Measurements from ENCODE around the gene ASPM.
"Not testable (repeated sequence)": the region's sequence is repeated elsewhere in the genome, so short reads cannot be mapped to it uniquely, and the experiment has no call there.

ASPM gene

DNA sequence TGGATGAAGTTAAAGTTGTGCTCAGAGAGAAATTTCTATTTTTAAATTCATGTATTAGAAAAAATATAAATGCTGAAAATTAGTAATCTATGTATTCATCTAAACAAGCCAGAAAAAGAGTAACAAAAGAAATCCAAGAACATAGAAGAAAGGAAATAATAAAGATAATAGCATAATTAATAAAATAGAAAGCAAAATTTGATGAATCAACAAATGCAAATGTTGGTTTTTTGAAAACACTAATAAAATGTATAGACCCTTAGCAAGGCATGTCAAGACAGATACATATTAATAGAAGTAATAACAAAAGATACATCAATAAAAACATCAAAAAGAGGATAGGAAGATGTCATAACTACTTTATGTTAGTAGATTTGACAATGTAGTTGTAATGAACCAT, 97.4 kb downstream of the ASPM start:
- Histone ChIP-seq H3K4ac (ENCODE audit: low read depth, low read length) (no peak overlapping the region), H3K36me3 (ENCODE audit: control insufficient read depth, insufficient read depth, low read length) (no peaks in the 10 kb centered on the region), H3K27me3 (ENCODE audit: insufficient read depth, low read length, poor library complexity) (no peaks in the 10 kb centered on the region), H3K27ac (ENCODE audit: low read depth, low read length) (no peak overlapping the region), H4K5ac (ENCODE audit: low read length) (no peak overlapping the region), H4K8ac (ENCODE audit: low read depth, low read length) (no peak overlapping the region), H3K56ac (ENCODE audit: low read length) (no peak overlapping the region), H3K79me2 (ENCODE audit: control insufficient read depth, insufficient read depth, low read length) (no peaks in the 10 kb centered on the region), H3K18ac (ENCODE audit: low read length) (no peak overlapping the region), H2BK5ac (ENCODE audit: low read length) (no peak overlapping the region), H3K4me1 (ENCODE audit: control insufficient read depth, low read depth, low read length) (no peaks in the 10 kb centered on the region), H3K79me1 (ENCODE audit: low read length) (no peaks in the 10 kb centered on the region), H2AK5ac (ENCODE audit: low read length) (no peak overlapping the region), H2BK120ac (ENCODE audit: low read depth, low read length) (no peak overlapping the region), H2BK15ac (replicated peaks; ENCODE audit: low read depth) (no peak overlapping the region), H3K4me3 (ENCODE audit: low read length) (no peak overlapping the region), H3K23ac (ENCODE audit: low read length) (no peak overlapping the region), H3K9ac (ENCODE audit: low read length) (no peak overlapping the region), H3K4me2 (ENCODE audit: low read length) (no peak overlapping the region)
- no peak for DNase-seq

DNA sequence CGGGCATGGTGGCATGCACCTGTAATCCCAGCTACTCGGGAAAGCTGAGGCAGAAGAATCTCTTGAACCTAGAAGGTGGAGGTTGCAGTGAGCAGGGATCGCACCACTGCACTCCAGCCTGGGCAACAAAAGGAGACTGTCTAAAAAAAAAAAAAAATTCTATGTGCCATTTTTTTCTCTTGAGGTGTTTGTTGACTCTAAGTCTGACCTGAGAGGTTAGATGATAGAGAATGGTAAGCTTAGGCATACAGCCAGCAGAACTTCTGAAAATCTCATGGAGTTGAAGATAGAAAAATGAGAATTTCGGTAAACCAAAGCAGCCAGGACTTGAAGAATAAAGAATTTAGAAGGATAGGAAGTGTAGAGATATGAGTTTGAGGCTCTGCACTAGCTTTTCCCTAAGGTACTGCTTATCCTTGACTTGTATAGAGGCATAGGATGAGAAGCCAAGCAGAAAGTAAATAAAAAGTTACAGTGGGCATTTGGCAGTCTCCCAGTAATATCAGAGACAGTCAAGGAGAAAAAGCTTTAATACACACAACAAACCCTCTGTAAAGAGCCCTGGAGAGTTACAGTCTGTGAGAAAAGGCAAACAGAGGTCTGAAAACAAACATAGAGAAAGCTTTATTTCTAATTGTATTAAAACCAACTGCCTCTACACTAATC, 103.7 kb downstream of the ASPM start:
- Histone ChIP-seq H2BK5ac (ENCODE audit: low read length) (no peak overlapping the region), H4K5ac (ENCODE audit: low read length) (no peak overlapping the region), H3K4me2 (ENCODE audit: low read length) (no peak overlapping the region), H3K4me3 (ENCODE audit: low read length) (no peak overlapping the region), H3K23ac (ENCODE audit: low read length) (no peak overlapping the region), H3K27ac (ENCODE audit: low read depth, low read length) (no peak overlapping the region), H2AK5ac (ENCODE audit: low read length) (no peak overlapping the region), H3K56ac (ENCODE audit: low read length) (no peak overlapping the region), H3K79me1 (ENCODE audit: low read length) (no peaks in the 10 kb centered on the region), H3K27me3 (ENCODE audit: insufficient read depth, low read length, poor library complexity) (no peaks in the 10 kb centered on the region), H2BK120ac (ENCODE audit: low read depth, low read length) (no peak overlapping the region), H3K4me1 (ENCODE audit: control insufficient read depth, low read depth, low read length) (no peaks in the 10 kb centered on the region), H3K18ac (ENCODE audit: low read length) (no peak overlapping the region), H3K9ac (ENCODE audit: low read length) (no peak overlapping the region), H2BK15ac (replicated peaks; ENCODE audit: low read depth) (no peak overlapping the region), H4K8ac (ENCODE audit: low read depth, low read length) (no peak overlapping the region), H3K36me3 (ENCODE audit: control insufficient read depth, insufficient read depth, low read length) (no peaks in the 10 kb centered on the region), H3K4ac (ENCODE audit: low read depth, low read length) (no peak overlapping the region), H3K79me2 (ENCODE audit: control insufficient read depth, insufficient read depth, low read length) (no peaks in the 10 kb centered on the region)
- no peak for DNase-seq
- no CpG with 5 or more reads among the region's 4 CpGs for whole genome bisulfite sequencing (ENCODE audit: extremely low coverage, insufficient coverage, low lambda C conversion rate)

DNA sequence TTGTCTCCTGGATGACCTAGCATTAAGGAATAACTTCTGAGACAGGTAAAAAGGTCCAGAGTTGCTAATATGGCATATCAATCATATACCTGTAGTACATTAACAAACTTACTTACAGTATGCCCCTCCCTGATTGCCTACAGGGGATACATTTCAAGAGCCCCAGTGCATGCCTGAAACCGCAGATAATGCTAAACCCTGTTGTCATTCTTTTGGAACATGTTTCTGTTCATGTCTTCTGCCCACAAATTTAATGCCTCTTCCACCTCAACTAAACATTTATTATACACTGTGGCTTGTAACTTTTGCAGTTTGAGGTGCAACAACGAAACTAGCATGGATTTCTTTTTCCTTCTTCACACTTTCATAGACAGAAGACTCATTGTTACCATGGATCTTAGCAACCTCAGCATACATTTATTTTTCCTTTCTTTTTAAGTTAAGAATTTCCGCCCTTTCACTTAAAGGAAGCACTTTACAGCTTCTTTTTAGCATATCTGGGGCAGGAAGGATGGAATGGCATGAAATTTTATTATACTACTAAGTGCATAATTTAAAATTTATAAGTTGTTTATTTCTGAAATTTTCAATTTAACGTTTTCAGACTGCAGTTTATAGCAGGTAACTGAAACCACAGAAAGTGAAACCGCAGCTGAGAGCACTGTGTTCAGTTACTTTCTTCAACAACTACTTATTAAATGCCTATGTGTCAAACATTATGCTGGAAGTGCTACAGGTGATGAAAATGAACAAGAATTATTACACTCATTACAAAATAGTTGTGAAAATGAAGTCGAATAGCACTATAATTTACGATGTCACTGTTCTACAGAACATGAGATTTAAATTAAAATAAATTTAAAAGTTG, 104.7 kb downstream of the ASPM start:
- Histone ChIP-seq H2BK15ac (replicated peaks; ENCODE audit: low read depth) (no peak overlapping the region), H3K4me3 (ENCODE audit: low read length) (no peak overlapping the region), H2BK120ac (ENCODE audit: low read depth, low read length) (no peak overlapping the region), H3K27me3 (ENCODE audit: insufficient read depth, low read length, poor library complexity) (no peaks in the 10 kb centered on the region), H3K18ac (ENCODE audit: low read length) (no peak overlapping the region), H3K4me1 (ENCODE audit: control insufficient read depth, low read depth, low read length) (no peaks in the 10 kb centered on the region), H3K79me1 (ENCODE audit: low read length) (no peaks in the 10 kb centered on the region), H4K5ac (ENCODE audit: low read length) (no peak overlapping the region), H3K27ac (ENCODE audit: low read depth, low read length) (no peak overlapping the region), H3K4me2 (ENCODE audit: low read length) (no peak overlapping the region), H3K56ac (ENCODE audit: low read length) (no peak overlapping the region), H3K23ac (ENCODE audit: low read length) (no peak overlapping the region), H2BK5ac (ENCODE audit: low read length) (no peak overlapping the region), H4K8ac (ENCODE audit: low read depth, low read length) (no peak overlapping the region), H3K9ac (ENCODE audit: low read length) (no peak overlapping the region), H3K79me2 (ENCODE audit: control insufficient read depth, insufficient read depth, low read length) (no peaks in the 10 kb centered on the region), H3K4ac (ENCODE audit: low read depth, low read length) (no peak overlapping the region), H3K36me3 (ENCODE audit: control insufficient read depth, insufficient read depth, low read length) (no peaks in the 10 kb centered on the region), H2AK5ac (ENCODE audit: low read length) (no peak overlapping the region)
- WGBS (ENCODE audit: extremely low coverage, insufficient coverage, low lambda C conversion rate), result no CpG with 5 or more reads among the region's 7 CpGs
- DNase-seq, result no peak

DNA sequence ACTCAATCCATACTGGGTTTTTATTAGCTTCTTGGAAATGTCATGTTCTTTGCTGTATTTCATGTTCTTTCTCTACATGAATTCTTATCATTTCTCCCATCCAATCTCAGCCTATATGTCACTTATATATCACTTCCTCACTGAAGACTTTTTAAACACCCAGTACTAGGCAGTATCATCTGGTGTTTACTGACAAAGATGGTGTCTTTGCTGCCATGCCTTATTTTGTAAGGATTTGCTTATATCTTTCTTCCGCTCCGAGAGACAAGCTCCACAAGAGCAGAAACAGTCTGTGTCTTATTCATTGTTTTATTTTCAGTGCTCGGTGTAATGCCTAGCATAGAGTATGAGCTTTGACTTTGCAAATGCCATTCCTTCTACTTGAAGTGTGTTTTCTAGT, 109.6 kb downstream of the ASPM start:
- no peak overlapping the region for H2AK5ac ChIP-seq (ENCODE audit: low read length)
- H2BK120ac ChIP-seq (ENCODE audit: low read depth, low read length), result no peak overlapping the region
- H2BK5ac ChIP-seq (ENCODE audit: low read length), result no peak overlapping the region
- no peak overlapping the region for H3K27ac ChIP-seq (ENCODE audit: low read depth, low read length)
- no peaks in the 10 kb centered on the region for H3K79me2 ChIP-seq (ENCODE audit: control insufficient read depth, insufficient read depth, low read length)
- no peak overlapping the region for H4K8ac ChIP-seq (ENCODE audit: low read depth, low read length)
- no peak overlapping the region for H3K23ac ChIP-seq (ENCODE audit: low read length)
- no peak overlapping the region for H3K4me3 ChIP-seq (ENCODE audit: low read length)
- no CpG with 5 or more reads among the region's 3 CpGs for WGBS (ENCODE audit: extremely low coverage, insufficient coverage, low lambda C conversion rate)
- H3K27me3 ChIP-seq (ENCODE audit: insufficient read depth, low read length, poor library complexity), result no peaks in the 10 kb centered on the region
- H3K4ac ChIP-seq (ENCODE audit: low read depth, low read length), result no peak overlapping the region
- no peaks in the 10 kb centered on the region for H3K36me3 ChIP-seq (ENCODE audit: control insufficient read depth, insufficient read depth, low read length)
- no peak overlapping the region for H3K56ac ChIP-seq (ENCODE audit: low read length)
- H3K4me1 ChIP-seq (ENCODE audit: control insufficient read depth, low read depth, low read length), result no peaks in the 10 kb centered on the region
- H3K79me1 ChIP-seq (ENCODE audit: low read length), result no peaks in the 10 kb centered on the region
- no peak overlapping the region for H3K18ac ChIP-seq (ENCODE audit: low read length)
- no peak overlapping the region for H4K5ac ChIP-seq (ENCODE audit: low read length)
- H2BK15ac ChIP-seq (replicated peaks; ENCODE audit: low read depth), result no peak overlapping the region
- H3K4me2 ChIP-seq (ENCODE audit: low read length), result no peak overlapping the region
- no peak for DNase-seq
- no peak overlapping the region for H3K9ac ChIP-seq (ENCODE audit: low read length)

DNA sequence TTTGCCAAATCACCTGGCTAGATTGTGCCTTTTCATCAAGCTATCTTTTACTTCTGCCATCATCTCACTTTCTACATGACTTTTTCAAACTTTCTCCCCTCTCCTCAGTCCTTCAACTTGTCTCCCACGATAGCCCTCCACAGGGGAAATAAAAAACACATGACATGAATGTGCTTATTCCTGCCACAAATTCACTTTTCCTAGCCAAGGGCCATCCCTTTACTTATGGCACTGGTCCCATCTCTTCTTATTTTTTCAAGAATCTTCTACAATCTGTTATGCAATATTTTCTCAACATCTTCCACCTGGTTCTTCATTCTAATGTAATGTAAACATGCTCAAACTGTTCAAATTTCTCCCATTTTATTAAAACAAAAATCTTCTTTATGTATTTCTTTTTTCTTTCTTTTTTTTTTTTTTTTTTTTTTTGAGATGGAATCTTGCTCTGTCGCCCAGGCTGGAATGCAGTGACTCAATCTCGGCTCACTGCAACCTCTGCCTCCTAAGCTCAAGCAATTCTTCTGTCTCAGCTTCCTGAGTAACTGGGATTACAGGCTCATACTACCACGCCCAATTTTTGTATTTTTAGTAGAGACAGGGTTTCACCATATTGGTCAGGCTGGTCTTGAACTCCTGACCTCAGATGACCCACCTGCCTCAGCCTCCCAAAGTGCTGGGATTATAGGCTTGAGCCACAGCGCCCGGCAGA, 111.7 kb downstream of the ASPM start:
- not testable (repeated sequence) for H3K4ac ChIP-seq (ENCODE audit: low read depth, low read length); H2BK120ac ChIP-seq (ENCODE audit: low read depth, low read length); H4K5ac ChIP-seq (ENCODE audit: low read length); H3K36me3 ChIP-seq (ENCODE audit: control insufficient read depth, insufficient read depth, low read length); H2BK15ac ChIP-seq (replicated peaks; ENCODE audit: low read depth); DNase-seq; H3K4me1 ChIP-seq (ENCODE audit: control insufficient read depth, low read depth, low read length); H3K79me1 ChIP-seq (ENCODE audit: low read length); H3K4me2 ChIP-seq (ENCODE audit: low read length); H2BK5ac ChIP-seq (ENCODE audit: low read length); H4K8ac ChIP-seq (ENCODE audit: low read depth, low read length); H3K27ac ChIP-seq (ENCODE audit: low read depth, low read length); H3K23ac ChIP-seq (ENCODE audit: low read length); H2AK5ac ChIP-seq (ENCODE audit: low read length); H3K27me3 ChIP-seq (ENCODE audit: insufficient read depth, low read length, poor library complexity); H3K56ac ChIP-seq (ENCODE audit: low read length); H3K4me3 ChIP-seq (ENCODE audit: low read length); H3K18ac ChIP-seq (ENCODE audit: low read length); H3K79me2 ChIP-seq (ENCODE audit: control insufficient read depth, insufficient read depth, low read length); H3K9ac ChIP-seq (ENCODE audit: low read length)
- no CpG with 5 or more reads among the region's 6 CpGs for WGBS (ENCODE audit: extremely low coverage, insufficient coverage, low lambda C conversion rate)
